ENCODE measurements around the gene RPS2.
"Not testable (repeated sequence)": the region's sequence is repeated elsewhere in the genome, so short reads cannot be mapped to it uniquely, and the experiment has no call there.

RPS2 gene

GRCh38 chr16:1964506-1965395, at the start of gene RPS2:
TSS of gene RPS2 (minus strand) at chr16:1964826. CDS start at chr16:1964625, 201 bp downstream.
- DNase-seq: peak; percentile 94 to 98

- DNase-seq: no peak
Observed at GRCh38 chr16:2013527-2013926, 48.9 kb upstream of the RPS2 start.

- not testable (repeated sequence) for DNase-seq
Observed at GRCh38 chr16:2011726-2012125, 47.1 kb upstream of the RPS2 start.

- peak in 1 of 2 experiments; percentile 83 for DNase-seq
Observed at GRCh38 chr16:2009791-2010510, 45.3 kb upstream of the RPS2 start, which contains the start of gene ZNF598. TSS of gene ZNF598 (minus strand) at chr16:2009821.

GRCh38 chr16:2009164-2009711, 44.6 kb upstream of the RPS2 start:
- DNase-seq: no peak

- DNase-seq: no peak
Observed at GRCh38 chr16:2008631-2009163, 44.1 kb upstream of the RPS2 start.

- DNase-seq: no peak
Observed at GRCh38 chr16:2008009-2008526, 43.4 kb upstream of the RPS2 start.

- DNase-seq: no peak
Observed at GRCh38 chr16:2007081-2007836, 42.6 kb upstream of the RPS2 start.

GRCh38 chr16:2006317-2006716, 41.7 kb upstream of the RPS2 start:
- DNase-seq: no peak

- peak in 1 of 2 experiments; percentile 34 for DNase-seq
Observed at GRCh38 chr16:2005646-2006045, 41.0 kb upstream of the RPS2 start.

GRCh38 chr16:2004795-2005517, 40.3 kb upstream of the RPS2 start:
- peak in 1 of 2 experiments; percentile 34 for DNase-seq

- peak; percentile 91 to 96 for DNase-seq
Observed at GRCh38 chr16:2003827-2004641, 39.4 kb upstream of the RPS2 start.

GRCh38 chr16:2003231-2003826, 38.7 kb upstream of the RPS2 start:
- DNase-seq: no peak

GRCh38 chr16:2002406-2003230, 38.0 kb upstream of the RPS2 start:
- no peak for DNase-seq

GRCh38 chr16:2001456-2002355, 37.1 kb upstream of the RPS2 start:
- DNase-seq: no peak

- DNase-seq: no peak
Observed at GRCh38 chr16:2001035-2001434, 36.4 kb upstream of the RPS2 start.

GRCh38 chr16:1999866-2000514, 35.4 kb upstream of the RPS2 start:
- no peak for DNase-seq

All from SHP77 (cell line).